K562 (cell line): ENCODE data around the gene ACACB. TPM values are rescaled to one million over a fixed set of nuclear protein-coding genes. Genes with fewer than 3 reads are reported as not detected.

ENCODE experiments used
- BDP1 ChIP-seq: IDR thresholded peaks from 3 replicates; pipeline ENCODE4 v1.6.1; 2011; ENCODE audit not compliant: insufficient read length, insufficient read depth
- CREM ChIP-seq: IDR thresholded peaks from 2 replicates; pipeline ENCODE4 v1.6.1; 2014; ENCODE audit warnings: antibody characterized with exemption, low read depth
- FIP1L1 ChIP-seq: fragments of 200-400 bp; formaldehyde crosslinking; IDR thresholded peaks from 2 replicates; pipeline ENCODE4 v1.6.1; 2018; ENCODE audit warnings: mild to moderate bottlenecking, low read depth, low read length; ENCODE audit not compliant: poor library complexity, severe bottlenecking
- FOXA1 ChIP-seq: fragments of 450-650 bp; IDR thresholded peaks from 2 replicates; pipeline ENCODE4 v1.6.1; 2016; ENCODE audit warnings: mild to moderate bottlenecking, borderline replicate concordance
- ILK ChIP-seq: fragments of 450-650 bp; IDR thresholded peaks from 2 replicates; pipeline ENCODE4 v1.6.1; 2016; ENCODE audit warnings: missing genetic modification characterization, low read depth, mild to moderate bottlenecking, missing compliant biosample characterization, moderate library complexity, borderline replicate concordance
- NR2C1 ChIP-seq, 2 experiments: fragments of 450-650 bp; IDR thresholded peaks; 2 replicates each; pipeline ENCODE4 v1.6.1; 2017; ENCODE audit warnings: mild to moderate bottlenecking in 2 of 2, antibody characterized with exemption in 1 of 2, inconsistent platforms in 1 of 2, missing compliant biosample characterization in 1 of 2, missing genetic modification characterization in 1 of 2
- PTRF ChIP-seq: fragments of 450-650 bp; IDR thresholded peaks from 2 replicates; pipeline ENCODE4 v1.6.1; 2016; ENCODE audit warnings: mild to moderate bottlenecking, missing genetic modification characterization, missing compliant biosample characterization
- SREBF1 ChIP-seq: fragments of 150-350 bp; IDR thresholded peaks from 2 replicates; pipeline ENCODE4 v1.6.1; 2014; ENCODE audit warnings: antibody characterized with exemption, low read depth, low read length, borderline replicate concordance
- TCF7 ChIP-seq: sonication (generic); IDR thresholded peaks from 2 replicates; pipeline ENCODE4 v1.6.1; 2016; ENCODE audit warnings: antibody characterized with exemption, borderline replicate concordance
- TEAD2 ChIP-seq: fragments of 450-650 bp; IDR thresholded peaks from 2 replicates; pipeline ENCODE4 v1.6.1; 2016; ENCODE audit warnings: missing genetic modification characterization, control low read depth, missing compliant biosample characterization
- ZBTB7A ChIP-seq: IDR thresholded peaks from 2 replicates; pipeline ENCODE4 v1.6.1; 2011; ENCODE audit warnings: low read depth, mild to moderate bottlenecking, low read length, moderate library complexity, borderline replicate concordance; ENCODE audit not compliant: control insufficient read depth
- ZNF146 ChIP-seq: IDR thresholded peaks from one replicate; pipeline ENCODE4 v1.6.1; 2018; ENCODE audit warnings: missing compliant biosample characterization; ENCODE audit not compliant: unreplicated experiment
- ZNF224 ChIP-seq: sonication (generic); formaldehyde crosslinking; IDR thresholded peaks from 2 replicates; pipeline ENCODE4 v1.8.0; 2022; ENCODE audit warnings: mild to moderate bottlenecking, missing genetic modification reagents
- ZNF584 ChIP-seq: fragments of 200-800 bp; sonication (Bioruptor generic); IDR thresholded peaks from 2 replicates; pipeline ENCODE4 v1.6.1; 2016; ENCODE audit warnings: low read depth, mild to moderate bottlenecking, missing genetic modification characterization, missing compliant biosample characterization
- polyA plus RNA-seq, 8 experiments: library from polyadenylated mRNA; depleted of rRNA in 4 of 8; stranded (reverse) in 5 of 8; unstranded in 3 of 8; fragments of >200 nt; fragmentation: Nextera tagmentation in 2 of 8; fragmentation: Illumina TruSeq in 1 of 8; extraction: Ambion mirVana in 2 of 8; extraction: Trizol in 1 of 8; gene quantifications; 2 replicates each; pipeline versions ENCODE4 v1.2.1 to v1.2.3, GENCODE V29; 2011 to 2014; ENCODE audit warnings: inconsistent platforms in 1 of 8, missing spikeins in 1 of 8
- total RNA-seq, 7 experiments: library from RNA; depleted of rRNA in 6 of 7; stranded (reverse); fragments of >200 nt in 6 of 7; fragmentation: Illumina TruSeq in 2 of 7; extraction: Trizol in 2 of 7; gene quantifications; 2 replicates each; pipeline versions ENCODE4 v1.2.1 to v1.2.3, GENCODE V29; 2011 to 2021; ENCODE audit warnings: low replicate concordance in 1 of 7
- TF ChIP-seq, protein P1 (sequence below): fragments of 450-650 bp; conservative IDR thresholded peaks from 2 replicates; pipeline ENCODE4 v1.6.1; 2016; ENCODE audit warnings: missing genetic modification characterization, low read depth, mild to moderate bottlenecking, missing compliant biosample characterization, moderate library complexity
- TF ChIP-seq, protein P2 (sequence below): sonication (generic); formaldehyde crosslinking; IDR thresholded peaks from 2 replicates; pipeline ENCODE4 v1.8.0; 2023; ENCODE audit warnings: mild to moderate bottlenecking, missing genetic modification reagents
- TF ChIP-seq, protein P3 (sequence below): sonication (generic); formaldehyde crosslinking; IDR thresholded peaks from 2 replicates; pipeline ENCODE4 v1.8.1; 2023; ENCODE audit warnings: missing genetic modification reagents, mild to moderate bottlenecking, borderline replicate concordance

Gene ACACB
- total and polyA plus RNA-seq, 9 of the 15 experiments (the other 6 are each of a cell fraction or from before 2014, with no cell fraction given), result 0.10 to 2.5 (median 0.83) TPM

DNA sequence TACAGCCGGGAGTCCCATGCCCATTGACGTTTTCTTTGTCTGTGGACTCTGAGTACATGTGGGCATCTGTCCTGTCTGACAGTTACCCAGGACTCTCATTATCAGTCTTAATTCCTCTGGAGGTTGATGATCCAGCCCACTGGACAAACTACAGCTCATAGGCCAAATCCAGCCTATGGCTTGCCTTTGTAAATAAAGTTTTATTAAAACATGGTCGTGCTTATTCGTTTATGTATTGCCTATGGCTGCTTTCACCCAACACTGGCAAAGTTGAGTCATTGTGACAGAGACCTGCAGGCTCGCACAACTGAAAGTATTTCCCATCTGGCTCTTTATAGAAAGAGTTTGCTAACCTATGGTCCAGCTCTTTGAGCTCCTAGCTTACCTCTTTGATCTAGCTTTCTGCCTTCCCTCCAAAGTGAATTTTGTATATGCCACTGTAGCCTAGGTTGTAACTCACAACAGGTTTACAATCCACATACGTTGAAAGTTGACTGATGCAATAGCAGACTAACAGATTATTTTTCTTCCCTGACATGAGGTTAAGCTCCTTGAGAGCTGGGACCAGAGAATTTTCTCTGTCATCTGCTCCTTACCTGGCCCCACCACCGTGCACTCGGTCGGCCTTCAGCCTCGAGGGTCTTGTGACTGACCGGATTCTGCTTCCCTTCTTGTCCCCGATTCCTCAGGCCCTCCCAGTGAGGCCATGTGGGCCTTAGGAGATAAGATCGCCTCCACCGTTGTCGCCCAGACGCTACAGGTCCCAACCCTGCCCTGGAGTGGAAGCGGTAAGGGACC lies 57.3 kb downstream of the ACACB start (continued):
- TF ChIP-seq ZBTB7A (no peak), ZNF584 (peak; percentile 76; the same call in 1 of the 2 replicates), PTRF (tag) (peak; percentile 22), ILK (tag) (no peak), FIP1L1 (no peak), TCF7 (no peak), NR2C1 (IDR thresholded peaks at IDR 0.05) (no peak), NR2C1 (tag; IDR thresholded peaks at IDR 0.05) (peak; percentile 54), FOXA1 (no peak), BDP1 (no peak), ZNF146 (CRISPR knock-in tag) (no peak), CREM (no peak), SREBF1 (no peak), ZNF224 (CRISPR knock-in tag) (no peak), TEAD2 (tag) (no peak)
- TF ChIP-seq, protein P1, sequence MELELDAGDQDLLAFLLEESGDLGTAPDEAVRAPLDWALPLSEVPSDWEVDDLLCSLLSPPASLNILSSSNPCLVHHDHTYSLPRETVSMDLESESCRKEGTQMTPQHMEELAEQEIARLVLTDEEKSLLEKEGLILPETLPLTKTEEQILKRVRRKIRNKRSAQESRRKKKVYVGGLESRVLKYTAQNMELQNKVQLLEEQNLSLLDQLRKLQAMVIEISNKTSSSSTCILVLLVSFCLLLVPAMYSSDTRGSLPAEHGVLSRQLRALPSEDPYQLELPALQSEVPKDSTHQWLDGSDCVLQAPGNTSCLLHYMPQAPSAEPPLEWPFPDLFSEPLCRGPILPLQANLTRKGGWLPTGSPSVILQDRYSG (tag), result peak; percentile 61; the same call in 1 of the 2 replicates
- TF ChIP-seq, protein P2, sequence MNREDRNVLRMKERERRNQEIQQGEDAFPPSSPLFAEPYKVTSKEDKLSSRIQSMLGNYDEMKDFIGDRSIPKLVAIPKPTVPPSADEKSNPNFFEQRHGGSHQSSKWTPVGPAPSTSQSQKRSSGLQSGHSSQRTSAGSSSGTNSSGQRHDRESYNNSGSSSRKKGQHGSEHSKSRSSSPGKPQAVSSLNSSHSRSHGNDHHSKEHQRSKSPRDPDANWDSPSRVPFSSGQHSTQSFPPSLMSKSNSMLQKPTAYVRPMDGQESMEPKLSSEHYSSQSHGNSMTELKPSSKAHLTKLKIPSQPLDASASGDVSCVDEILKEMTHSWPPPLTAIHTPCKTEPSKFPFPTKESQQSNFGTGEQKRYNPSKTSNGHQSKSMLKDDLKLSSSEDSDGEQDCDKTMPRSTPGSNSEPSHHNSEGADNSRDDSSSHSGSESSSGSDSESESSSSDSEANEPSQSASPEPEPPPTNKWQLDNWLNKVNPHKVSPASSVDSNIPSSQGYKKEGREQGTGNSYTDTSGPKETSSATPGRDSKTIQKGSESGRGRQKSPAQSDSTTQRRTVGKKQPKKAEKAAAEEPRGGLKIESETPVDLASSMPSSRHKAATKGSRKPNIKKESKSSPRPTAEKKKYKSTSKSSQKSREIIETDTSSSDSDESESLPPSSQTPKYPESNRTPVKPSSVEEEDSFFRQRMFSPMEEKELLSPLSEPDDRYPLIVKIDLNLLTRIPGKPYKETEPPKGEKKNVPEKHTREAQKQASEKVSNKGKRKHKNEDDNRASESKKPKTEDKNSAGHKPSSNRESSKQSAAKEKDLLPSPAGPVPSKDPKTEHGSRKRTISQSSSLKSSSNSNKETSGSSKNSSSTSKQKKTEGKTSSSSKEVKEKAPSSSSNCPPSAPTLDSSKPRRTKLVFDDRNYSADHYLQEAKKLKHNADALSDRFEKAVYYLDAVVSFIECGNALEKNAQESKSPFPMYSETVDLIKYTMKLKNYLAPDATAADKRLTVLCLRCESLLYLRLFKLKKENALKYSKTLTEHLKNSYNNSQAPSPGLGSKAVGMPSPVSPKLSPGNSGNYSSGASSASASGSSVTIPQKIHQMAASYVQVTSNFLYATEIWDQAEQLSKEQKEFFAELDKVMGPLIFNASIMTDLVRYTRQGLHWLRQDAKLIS (CRISPR knock-in tag), result no peak
- TF ChIP-seq, protein P3, sequence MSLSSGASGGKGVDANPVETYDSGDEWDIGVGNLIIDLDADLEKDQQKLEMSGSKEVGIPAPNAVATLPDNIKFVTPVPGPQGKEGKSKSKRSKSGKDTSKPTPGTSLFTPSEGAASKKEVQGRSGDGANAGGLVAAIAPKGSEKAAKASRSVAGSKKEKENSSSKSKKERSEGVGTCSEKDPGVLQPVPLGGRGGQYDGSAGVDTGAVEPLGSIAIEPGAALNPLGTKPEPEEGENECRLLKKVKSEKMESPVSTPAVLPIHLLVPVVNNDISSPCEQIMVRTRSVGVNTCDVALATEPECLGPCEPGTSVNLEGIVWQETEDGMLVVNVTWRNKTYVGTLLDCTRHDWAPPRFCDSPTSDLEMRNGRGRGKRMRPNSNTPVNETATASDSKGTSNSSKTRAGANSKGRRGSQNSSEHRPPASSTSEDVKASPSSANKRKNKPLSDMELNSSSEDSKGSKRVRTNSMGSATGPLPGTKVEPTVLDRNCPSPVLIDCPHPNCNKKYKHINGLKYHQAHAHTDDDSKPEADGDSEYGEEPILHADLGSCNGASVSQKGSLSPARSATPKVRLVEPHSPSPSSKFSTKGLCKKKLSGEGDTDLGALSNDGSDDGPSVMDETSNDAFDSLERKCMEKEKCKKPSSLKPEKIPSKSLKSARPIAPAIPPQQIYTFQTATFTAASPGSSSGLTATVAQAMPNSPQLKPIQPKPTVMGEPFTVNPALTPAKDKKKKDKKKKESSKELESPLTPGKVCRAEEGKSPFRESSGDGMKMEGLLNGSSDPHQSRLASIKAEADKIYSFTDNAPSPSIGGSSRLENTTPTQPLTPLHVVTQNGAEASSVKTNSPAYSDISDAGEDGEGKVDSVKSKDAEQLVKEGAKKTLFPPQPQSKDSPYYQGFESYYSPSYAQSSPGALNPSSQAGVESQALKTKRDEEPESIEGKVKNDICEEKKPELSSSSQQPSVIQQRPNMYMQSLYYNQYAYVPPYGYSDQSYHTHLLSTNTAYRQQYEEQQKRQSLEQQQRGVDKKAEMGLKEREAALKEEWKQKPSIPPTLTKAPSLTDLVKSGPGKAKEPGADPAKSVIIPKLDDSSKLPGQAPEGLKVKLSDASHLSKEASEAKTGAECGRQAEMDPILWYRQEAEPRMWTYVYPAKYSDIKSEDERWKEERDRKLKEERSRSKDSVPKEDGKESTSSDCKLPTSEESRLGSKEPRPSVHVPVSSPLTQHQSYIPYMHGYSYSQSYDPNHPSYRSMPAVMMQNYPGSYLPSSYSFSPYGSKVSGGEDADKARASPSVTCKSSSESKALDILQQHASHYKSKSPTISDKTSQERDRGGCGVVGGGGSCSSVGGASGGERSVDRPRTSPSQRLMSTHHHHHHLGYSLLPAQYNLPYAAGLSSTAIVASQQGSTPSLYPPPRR, result no peak
